GM23338 (cell line): Measurements from ENCODE around the gene OR2D3. TPM values are rescaled to one million over a fixed set of nuclear protein-coding genes. Genes with fewer than 3 reads are reported as not detected.

Source experiments
- ATAC-seq: fragments of 200-7000 bp; cut with Tn5 transposase; 3 replicates; pipeline ENCODE4 v1.9.1; 2020
- DNase-seq: peaks from one replicate; pipeline ENCODE4 v3.0.0-alpha.2; 2015; ENCODE audit warnings: low spot score
- H2AFZ ChIP-seq: fragments of 200-600 bp; sonication (generic); 2 replicates; pipeline ENCODE4 v1.8.0; 2016; ENCODE audit warnings: antibody characterized with exemption, mild to moderate bottlenecking, moderate library complexity
- H3F3A ChIP-seq: fragments of 200-600 bp; sonication (generic); replicated peaks from 2 replicates; pipeline ENCODE4 v1.8.0; 2017; ENCODE audit warnings: antibody characterized with exemption, mixed run types, low read depth
- H3K27ac ChIP-seq: fragments of 200-600 bp; sonication (generic); 2 replicates; pipeline ENCODE4 v1.6.1; 2016; ENCODE audit warnings: low read depth
- H3K27me3 ChIP-seq: fragments of 200-600 bp; sonication (generic); 2 replicates; pipeline ENCODE4 v1.8.0; 2016; ENCODE audit warnings: mild to moderate bottlenecking, mixed run types, moderate library complexity; ENCODE audit not compliant: insufficient read depth
- H3K36me3 ChIP-seq: fragments of 200-600 bp; sonication (generic); 2 replicates; pipeline ENCODE4 v1.8.0; 2016; ENCODE audit warnings: mild to moderate bottlenecking; ENCODE audit not compliant: insufficient read depth
- H3K4me1 ChIP-seq: fragments of 200-600 bp; sonication (generic); 2 replicates; pipeline ENCODE4 v1.8.0; 2016; ENCODE audit warnings: mild to moderate bottlenecking, moderate library complexity; ENCODE audit not compliant: insufficient read depth
- H3K4me2 ChIP-seq: fragments of 200-600 bp; sonication (generic); 2 replicates; pipeline ENCODE4 v1.7.1; 2017; ENCODE audit warnings: mixed run types
- H3K4me3 ChIP-seq: fragments of 200-600 bp; sonication (generic); 2 replicates; pipeline ENCODE4 v1.6.1; 2016; ENCODE audit warnings: mixed run types
- H3K79me2 ChIP-seq: fragments of 200-600 bp; sonication (generic); replicated peaks from 2 replicates; pipeline ENCODE4 v1.8.0; 2017; ENCODE audit warnings: mild to moderate bottlenecking; ENCODE audit not compliant: insufficient read depth
- H3K9me2 ChIP-seq: fragments of 200-600 bp; sonication (generic); 2 replicates; pipeline ENCODE4 v1.8.0; 2017; ENCODE audit not compliant: insufficient read depth
- H4K20me1 ChIP-seq: fragments of 200-600 bp; sonication (generic); replicated peaks from 2 replicates; pipeline ENCODE4 v1.8.0; 2017; ENCODE audit warnings: mild to moderate bottlenecking; ENCODE audit not compliant: insufficient read depth
- H3K27ac Mint-ChIP-seq: 2 replicates; pipeline ENCODE4 v1.8.0; 2020; ENCODE audit warnings: inconsistent platforms, mild to moderate bottlenecking, moderate library complexity, mixed read lengths
- H3K27me3 Mint-ChIP-seq: 3 replicates; pipeline ENCODE4 v1.8.0; 2022; ENCODE audit warnings: low read depth, mild to moderate bottlenecking, moderate library complexity, mixed read lengths, inconsistent platforms; ENCODE audit not compliant: insufficient read depth, poor library complexity
- H3K36me3 Mint-ChIP-seq: 3 replicates; pipeline ENCODE4 v1.8.0; 2021; ENCODE audit warnings: low read depth, mild to moderate bottlenecking, inconsistent platforms, moderate library complexity, mixed read lengths
- H3K4me1 Mint-ChIP-seq: 3 replicates; pipeline ENCODE4 v1.8.0; 2020; ENCODE audit warnings: mild to moderate bottlenecking, inconsistent platforms, mixed read lengths
- H3K4me3 Mint-ChIP-seq: 3 replicates; pipeline ENCODE4 v1.8.0; 2021; ENCODE audit warnings: moderate library complexity, mild to moderate bottlenecking, inconsistent platforms, mixed read lengths
- H3K9me3 Mint-ChIP-seq: 3 replicates; pipeline ENCODE4 v1.8.0; 2020; ENCODE audit warnings: moderate library complexity, mild to moderate bottlenecking, inconsistent platforms, mixed read lengths
- CREB1 ChIP-seq: fragments of 250-450 bp; sonication (Bioruptor Pico); IDR thresholded peaks from 2 replicates; pipeline ENCODE4 v1.5.0; 2020; ENCODE audit warnings: low read depth, mild to moderate bottlenecking, moderate library complexity
- ETS1 ChIP-seq: IDR thresholded peaks from 2 replicates; pipeline ENCODE4 v1.6.1; 2016; ENCODE audit warnings: antibody characterized with exemption
- EZH2 ChIP-seq: fragments of 200-600 bp; sonication (generic); IDR thresholded peaks from one replicate; pipeline ENCODE4 v1.8.0; 2017; ENCODE audit warnings: antibody characterized with exemption, mild to moderate bottlenecking, low read depth; ENCODE audit not compliant: unreplicated experiment
- EZH2phosphoT487 ChIP-seq: fragments of 200-600 bp; sonication (generic); IDR thresholded peaks from one replicate; pipeline ENCODE4 v1.8.1; 2018; ENCODE audit warnings: antibody characterized with exemption; ENCODE audit not compliant: unreplicated experiment
- NANOG ChIP-seq: IDR thresholded peaks from 2 replicates; pipeline ENCODE4 v1.6.1; 2016; ENCODE audit warnings: antibody characterized with exemption, borderline replicate concordance
- REST ChIP-seq: IDR thresholded peaks from one replicate; pipeline ENCODE4 v1.6.1; 2018; ENCODE audit warnings: antibody characterized with exemption; ENCODE audit not compliant: unreplicated experiment
- STAT1 ChIP-seq: IDR thresholded peaks from one replicate; pipeline ENCODE4 v1.6.1; 2016; ENCODE audit warnings: antibody characterized with exemption; ENCODE audit not compliant: unreplicated experiment
- ZNF114 ChIP-seq: fragments of 250-450 bp; sonication (Bioruptor Pico); IDR thresholded peaks from 2 replicates; pipeline ENCODE4 v1.5.0; 2020; ENCODE audit warnings: mild to moderate bottlenecking, moderate library complexity
- ZNF331 ChIP-seq: fragments of 250-450 bp; sonication (Bioruptor Pico); IDR thresholded peaks from 2 replicates; pipeline ENCODE4 v1.5.0; 2020; ENCODE audit warnings: low read depth, mild to moderate bottlenecking, moderate library complexity
- ZNF462 ChIP-seq: fragments of 250-450 bp; sonication (Bioruptor Pico); IDR thresholded peaks from 2 replicates; pipeline ENCODE4 v1.5.0; 2020; ENCODE audit warnings: mild to moderate bottlenecking, moderate library complexity
- long read RNA-seq: library from polyadenylated mRNA; unstranded; transcript quantifications from one replicate; pipeline ENCODE4 v2.0.0, GENCODE V29; 2020; ENCODE audit not compliant: unreplicated experiment
- polyA plus RNA-seq: library from polyadenylated mRNA; unstranded; fragments of >200 nt; fragmentation: Nextera tagmentation; extraction: Ambion mirVana; gene quantifications from 2 replicates; pipeline ENCODE4 v1.2.1, GENCODE V29; 2016
- total RNA-seq: library from RNA; depleted of rRNA; stranded (reverse); fragments of >200 nt; shearing (Covaris generic); gene quantifications from 2 replicates; pipeline ENCODE4 v1.2.3, GENCODE V29; 2014; rRNA removed

The OR2D3 gene
- total RNA-seq: not detected in 2 replicates
- 0.21 and 0.65 TPM in 2 replicates for polyA plus RNA-seq
- long read RNA-seq: 0 reads

GRCh38 chr11:6920702-6921101, at the start of gene OR2D3:
Gene OR2D3 (plus strand): TSS chr11:6921002. CDS start chr11:6921002, 0 bp downstream.
- Histone ChIP-seq H2AFZ (no peak within 1 kb of the TSS), H4K20me1 (no peaks in the 10 kb centered on the region), H3K4me1 (0 out of 2 replicates have a peak, but pooled peaks cover under 1% of the 10 kb centered on the region), H3K36me3 (no peaks in the 10 kb centered on the region), H3K4me2 (no peak within 1 kb of the TSS), H3K27me3 (no peaks in the 10 kb centered on the region), H3K9me2 (no peaks in the 10 kb centered on the region), H3F3A (no peaks in the 10 kb centered on the region), H3K27ac (no peak within 1 kb of the TSS), H3K79me2 (no peaks in the 10 kb centered on the region), H3K4me3 (no peak within 1 kb of the TSS)
- Mint-ChIP-seq H3K9me3 (no peaks in the 10 kb centered on the region), H3K27me3 (no peaks in the 10 kb centered on the region), H3K4me3 (no peak within 1 kb of the TSS), H3K36me3 (no peaks in the 10 kb centered on the region; the same call in 2 of the 3 replicates), H3K27ac (no peak within 1 kb of the TSS), H3K4me1 (peaks cover 3% of the 10 kb centered on the region; the same call in 2 of the 3 replicates)
- DNase-seq (no peak), ATAC-seq (no peak)
- TF ChIP-seq ETS1: no peak
- no peak for TF ChIP-seq ZNF462
- TF ChIP-seq STAT1: no peak
- no peak for TF ChIP-seq EZH2phosphoT487
- TF ChIP-seq CREB1 (CRISPR knock-in tag): no peak
- TF ChIP-seq REST: no peak
- no peak for TF ChIP-seq ZNF114 (CRISPR knock-in tag)
- no peak for TF ChIP-seq EZH2
- TF ChIP-seq ZNF331 (CRISPR knock-in tag): no peak
- TF ChIP-seq NANOG: no peak
